Measurements from ENCODE around the gene CDKL5. TPM values are rescaled to one million over a fixed set of nuclear protein-coding genes. Genes with fewer than 3 reads are reported as not detected.

The CDKL5 gene
- total RNA-seq, 6 experiments from 2014 or later, result 5.6 to 5.9 (median 5.8) TPM

DNA sequence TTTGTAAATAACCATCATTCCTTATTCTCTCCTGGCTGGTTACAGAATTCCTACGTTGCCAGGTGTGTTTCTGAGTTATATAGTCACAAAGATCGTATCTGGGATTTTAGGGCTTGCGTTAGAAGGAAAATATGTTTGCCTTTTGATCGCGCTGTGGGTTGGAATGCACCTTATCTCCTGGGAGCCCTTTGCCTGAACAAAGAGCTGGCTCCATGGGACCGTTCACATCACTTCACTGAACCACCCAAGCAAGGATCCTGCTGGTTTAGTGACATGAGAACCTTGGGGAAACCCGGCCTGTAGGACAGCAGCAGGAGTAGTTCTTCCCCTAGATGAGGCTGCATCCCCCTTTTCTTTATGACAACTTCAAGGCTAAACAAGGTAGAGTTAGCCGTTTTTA lies 194.9 kb downstream of the CDKL5 start:
- H3K27me3 Mint-ChIP-seq (ENCODE audit: insufficient read depth), result no peaks in the 10 kb centered on the region
- no peak overlapping the region for H3K27ac Mint-ChIP-seq
- TF ChIP-seq, protein P1, sequence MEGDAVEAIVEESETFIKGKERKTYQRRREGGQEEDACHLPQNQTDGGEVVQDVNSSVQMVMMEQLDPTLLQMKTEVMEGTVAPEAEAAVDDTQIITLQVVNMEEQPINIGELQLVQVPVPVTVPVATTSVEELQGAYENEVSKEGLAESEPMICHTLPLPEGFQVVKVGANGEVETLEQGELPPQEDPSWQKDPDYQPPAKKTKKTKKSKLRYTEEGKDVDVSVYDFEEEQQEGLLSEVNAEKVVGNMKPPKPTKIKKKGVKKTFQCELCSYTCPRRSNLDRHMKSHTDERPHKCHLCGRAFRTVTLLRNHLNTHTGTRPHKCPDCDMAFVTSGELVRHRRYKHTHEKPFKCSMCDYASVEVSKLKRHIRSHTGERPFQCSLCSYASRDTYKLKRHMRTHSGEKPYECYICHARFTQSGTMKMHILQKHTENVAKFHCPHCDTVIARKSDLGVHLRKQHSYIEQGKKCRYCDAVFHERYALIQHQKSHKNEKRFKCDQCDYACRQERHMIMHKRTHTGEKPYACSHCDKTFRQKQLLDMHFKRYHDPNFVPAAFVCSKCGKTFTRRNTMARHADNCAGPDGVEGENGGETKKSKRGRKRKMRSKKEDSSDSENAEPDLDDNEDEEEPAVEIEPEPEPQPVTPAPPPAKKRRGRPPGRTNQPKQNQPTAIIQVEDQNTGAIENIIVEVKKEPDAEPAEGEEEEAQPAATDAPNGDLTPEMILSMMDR (IDR thresholded peaks at IDR 0.05), result no peak
- H3K9me3 Mint-ChIP-seq, result no peaks in the 10 kb centered on the region
- H3K36me3 Mint-ChIP-seq (ENCODE audit: low read depth), result no peaks in the 10 kb centered on the region
- DNase-seq, result no peak
- H3K4me1 Mint-ChIP-seq (ENCODE audit: low read depth), result peaks cover 15% of the 10 kb centered on the region
- no peak overlapping the region for H3K4me3 Mint-ChIP-seq

DNA sequence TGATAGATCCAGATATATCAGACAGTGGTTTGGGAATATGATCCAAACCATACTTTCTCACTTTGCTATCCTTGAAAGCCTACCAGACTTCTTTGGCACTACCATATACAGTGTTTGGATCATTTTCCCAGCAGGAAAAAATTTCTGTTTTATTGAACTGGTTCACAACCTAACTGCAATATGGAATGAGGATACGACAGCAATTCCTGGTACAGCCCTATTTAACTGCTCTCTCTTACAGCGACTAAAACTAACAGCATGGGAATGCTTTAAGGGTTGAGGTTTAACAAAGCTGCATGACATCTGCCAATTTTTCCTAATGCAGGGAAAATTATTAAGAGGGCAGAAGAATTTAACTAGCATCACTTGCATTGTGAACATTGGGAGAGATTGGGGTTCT lies 199.2 kb downstream of the CDKL5 start:
- Mint-ChIP-seq H3K27me3 (ENCODE audit: insufficient read depth) (no peaks in the 10 kb centered on the region), H3K36me3 (ENCODE audit: low read depth) (no peaks in the 10 kb centered on the region), H3K4me1 (ENCODE audit: low read depth) (no peaks in the 10 kb centered on the region), H3K27ac (no peak overlapping the region), H3K9me3 (no peaks in the 10 kb centered on the region), H3K4me3 (no peak overlapping the region)
- no peak for DNase-seq
- TF ChIP-seq, protein P1 (IDR thresholded peaks at IDR 0.05), result no peak

DNA sequence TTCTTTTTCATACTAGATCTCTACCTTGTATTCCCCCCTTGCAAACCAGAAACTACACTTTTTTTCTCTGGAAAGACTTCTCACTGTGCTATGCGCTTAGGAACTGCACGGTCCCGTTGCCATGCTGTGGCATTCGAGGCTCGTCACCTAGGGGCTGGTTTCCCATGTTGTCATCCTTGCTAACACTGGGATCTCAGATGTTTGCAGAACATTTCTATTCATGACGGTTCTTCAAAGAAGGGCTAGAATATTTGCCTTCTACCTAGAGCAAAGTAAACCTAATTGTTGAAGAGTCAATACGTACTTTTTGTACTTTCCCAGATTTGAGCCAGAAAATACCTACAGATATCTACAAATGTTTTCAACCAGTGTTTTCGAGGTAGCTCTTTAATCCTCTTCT lies 205.5 kb downstream of the CDKL5 start:
- DNase-seq, result no peak
- H3K36me3 Mint-ChIP-seq (ENCODE audit: low read depth), result no peaks in the 10 kb centered on the region
- H3K27ac Mint-ChIP-seq, result no peak overlapping the region
- H3K4me3 Mint-ChIP-seq, result no peak overlapping the region
- no peaks in the 10 kb centered on the region for H3K9me3 Mint-ChIP-seq
- H3K27me3 Mint-ChIP-seq (ENCODE audit: insufficient read depth), result no peaks in the 10 kb centered on the region
- TF ChIP-seq, protein P1 (IDR thresholded peaks at IDR 0.05), result no peak
- H3K4me1 Mint-ChIP-seq (ENCODE audit: low read depth), result no peaks in the 10 kb centered on the region

DNA sequence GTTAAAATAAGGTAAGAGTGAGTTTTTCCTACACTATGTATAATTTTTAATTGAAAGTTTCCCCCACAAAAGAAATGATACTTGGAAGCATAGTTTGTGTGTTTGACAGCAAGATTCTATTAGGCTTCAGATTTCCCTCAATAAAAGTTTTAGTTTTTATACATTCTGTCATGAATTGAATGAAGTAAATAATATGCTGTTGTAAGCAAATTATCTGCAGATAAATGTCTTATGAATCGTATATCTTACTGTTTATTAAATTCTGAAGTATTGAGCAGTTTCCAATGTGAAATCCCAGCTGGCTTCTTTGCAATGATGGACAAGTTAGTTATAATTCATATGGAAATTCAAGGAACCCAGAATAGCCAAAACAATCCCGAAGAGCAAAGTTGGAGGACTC lies 213.0 kb downstream of the CDKL5 start:
- TF ChIP-seq, protein P1 (IDR thresholded peaks at IDR 0.05), result no peak
- Mint-ChIP-seq H3K27ac (no peak overlapping the region), H3K36me3 (ENCODE audit: low read depth) (no peaks in the 10 kb centered on the region), H3K27me3 (ENCODE audit: insufficient read depth) (no peaks in the 10 kb centered on the region), H3K4me1 (ENCODE audit: low read depth) (no peaks in the 10 kb centered on the region), H3K4me3 (no peak overlapping the region), H3K9me3 (no peaks in the 10 kb centered on the region)
- no peak for DNase-seq

DNA sequence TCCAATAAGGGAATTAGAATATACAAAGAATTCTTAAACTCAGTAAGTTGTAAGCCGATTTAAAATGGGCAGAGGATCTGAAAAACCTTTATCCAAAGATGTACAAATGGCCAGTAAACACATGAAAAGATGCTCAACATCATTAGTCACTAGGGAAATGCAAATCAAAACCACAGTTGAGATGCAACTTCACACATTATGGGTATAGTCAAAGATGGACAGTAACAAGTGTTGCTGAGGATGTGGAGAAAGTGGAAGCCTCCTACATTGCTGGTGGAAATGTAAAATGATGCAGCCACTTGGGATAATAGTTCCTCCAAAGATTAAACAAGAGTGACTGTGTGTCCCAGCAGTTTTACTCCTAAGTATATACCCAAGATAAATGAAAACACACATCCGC lies 213.9 kb downstream of the CDKL5 start:
- DNase-seq, result no peak
- Mint-ChIP-seq H3K4me1 (ENCODE audit: low read depth) (no peaks in the 10 kb centered on the region), H3K36me3 (ENCODE audit: low read depth) (no peaks in the 10 kb centered on the region), H3K4me3 (no peak overlapping the region), H3K27ac (no peak overlapping the region), H3K9me3 (no peaks in the 10 kb centered on the region), H3K27me3 (ENCODE audit: insufficient read depth) (peaks cover 2% of the 10 kb centered on the region; the same call in 1 of the 2 replicates)
- TF ChIP-seq, protein P1 (IDR thresholded peaks at IDR 0.05), result no peak

DNA sequence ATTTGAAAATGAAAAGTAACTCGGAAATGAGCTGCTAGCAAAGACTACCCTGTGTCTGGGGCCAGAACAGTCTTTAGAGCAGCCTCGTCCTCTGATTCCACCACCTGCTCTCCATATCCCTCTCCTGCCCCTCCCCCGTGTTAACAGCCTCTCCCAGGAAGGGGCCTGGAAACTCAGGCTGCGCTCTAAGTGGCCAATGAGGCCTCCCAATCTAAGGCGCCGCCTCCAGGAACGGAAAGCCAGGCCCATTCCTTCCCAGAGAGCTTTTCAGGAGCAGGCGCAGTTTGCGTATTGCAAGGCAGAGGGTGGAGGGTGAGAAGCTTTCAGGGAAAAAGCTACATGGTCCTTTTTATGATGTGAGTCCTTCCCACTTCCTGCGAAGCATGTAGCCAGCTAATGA lies 215.3 kb downstream of the CDKL5 start:
- Mint-ChIP-seq H3K27ac (no peak overlapping the region), H3K9me3 (no peaks in the 10 kb centered on the region), H3K4me3 (no peak overlapping the region), H3K36me3 (ENCODE audit: low read depth) (no peaks in the 10 kb centered on the region), H3K4me1 (ENCODE audit: low read depth) (no peaks in the 10 kb centered on the region), H3K27me3 (ENCODE audit: insufficient read depth) (peaks cover 6% of the 10 kb centered on the region)
- no peak for DNase-seq
- TF ChIP-seq, protein P1 (IDR thresholded peaks at IDR 0.05), result no peak
